Tracheal epithelial cell (primary cell): Measurements from ENCODE around the gene MCF2L2. TPM values are rescaled to one million over a fixed set of nuclear protein-coding genes. Genes with fewer than 3 reads are reported as not detected.

ENCODE experiments used
- total RNA-seq: library from RNA; depleted of rRNA; stranded (reverse); fragments of >200 nt; gene quantifications from 2 replicates; pipeline ENCODE4 v1.2.1, GENCODE V29; 2014

Gene MCF2L2, protein sequence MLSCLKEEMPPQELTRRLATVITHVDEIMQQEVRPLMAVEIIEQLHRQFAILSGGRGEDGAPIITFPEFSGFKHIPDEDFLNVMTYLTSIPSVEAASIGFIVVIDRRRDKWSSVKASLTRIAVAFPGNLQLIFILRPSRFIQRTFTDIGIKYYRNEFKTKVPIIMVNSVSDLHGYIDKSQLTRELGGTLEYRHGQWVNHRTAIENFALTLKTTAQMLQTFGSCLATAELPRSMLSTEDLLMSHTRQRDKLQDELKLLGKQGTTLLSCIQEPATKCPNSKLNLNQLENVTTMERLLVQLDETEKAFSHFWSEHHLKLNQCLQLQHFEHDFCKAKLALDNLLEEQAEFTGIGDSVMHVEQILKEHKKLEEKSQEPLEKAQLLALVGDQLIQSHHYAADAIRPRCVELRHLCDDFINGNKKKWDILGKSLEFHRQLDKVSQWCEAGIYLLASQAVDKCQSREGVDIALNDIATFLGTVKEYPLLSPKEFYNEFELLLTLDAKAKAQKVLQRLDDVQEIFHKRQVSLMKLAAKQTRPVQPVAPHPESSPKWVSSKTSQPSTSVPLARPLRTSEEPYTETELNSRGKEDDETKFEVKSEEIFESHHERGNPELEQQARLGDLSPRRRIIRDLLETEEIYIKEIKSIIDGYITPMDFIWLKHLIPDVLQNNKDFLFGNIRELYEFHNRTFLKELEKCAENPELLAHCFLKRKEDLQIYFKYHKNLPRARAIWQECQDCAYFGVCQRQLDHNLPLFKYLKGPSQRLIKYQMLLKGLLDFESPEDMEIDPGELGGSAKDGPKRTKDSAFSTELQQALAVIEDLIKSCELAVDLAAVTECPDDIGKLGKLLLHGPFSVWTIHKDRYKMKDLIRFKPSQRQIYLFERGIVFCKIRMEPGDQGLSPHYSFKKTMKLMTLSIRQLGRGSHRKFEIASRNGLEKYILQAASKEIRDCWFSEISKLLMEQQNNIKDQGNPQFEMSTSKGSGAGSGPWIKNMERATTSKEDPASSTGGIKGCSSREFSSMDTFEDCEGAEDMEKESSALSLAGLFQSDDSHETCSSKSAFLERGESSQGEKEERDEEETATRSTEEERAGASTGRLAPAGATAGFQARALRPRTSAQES
- total RNA-seq, result 0.21 TPM in 1 of 2 replicates, not detected in the other

GRCh38 chr3:183428447-183429211, at the start of gene MCF2L2:
Gene MCF2L2, minus strand, starts transcription at chr3:183428619. Its CDS starts 642 bp downstream, at chr3:183427977.

GRCh38 chr3:183252973-183253527, 175.4 kb downstream of the MCF2L2 start, which contains the start of gene B3GNT5:
Gene B3GNT5, plus strand, starts transcription at chr3:183253253. Its CDS starts 16,546 bp downstream, at chr3:183269799.

Other genes with a start within 250 kb of the MCF2L2 start
- 22.9 and 43.7 TPM in 2 replicates for gene B3GNT5, start 175.4 kb downstream of the MCF2L2 start, total RNA-seq
- not detected in 2 replicates for gene KLHL6, start 127.1 kb upstream of the MCF2L2 start, total RNA-seq
- gene KLHL24, start 207.0 kb upstream of the MCF2L2 start, total RNA-seq, result 59.0 and 102 TPM in 2 replicates